ENCODE measurements around the gene F10.

GRCh38 chr13:113082198-113083021, 40.2 kb upstream of the F10 start:
- TF ChIP-seq NFRKB (IDR thresholded peaks at IDR 0.05) (no peak), SUZ12 (IDR thresholded peaks at IDR 0.05) (no peak), HDGF (IDR thresholded peaks at IDR 0.05; ENCODE audit: borderline replicate concordance) (no peak)

Data from HEK293T (cell line).